Lung microvascular endothelial cell (primary cell): ENCODE results near the gene PTPRN2. TPM values are rescaled to one million over a fixed set of nuclear protein-coding genes. Genes with fewer than 3 reads are reported as not detected.
"Not testable (repeated sequence)": the region's sequence is repeated elsewhere in the genome, so short reads cannot be mapped to it uniquely, and the experiment has no call there.

ENCODE experiments used
- DNase-seq, 2 donors: peaks; one replicate each; pipeline versions ENCODE4 v3.0.0 to v3.0.0-alpha.2; 2010; ENCODE audit warnings: low read depth in 2 of 2
- total RNA-seq: library from RNA; depleted of rRNA; stranded (reverse); fragments of >200 nt; gene quantifications from 2 replicates; pipeline ENCODE4 v1.2.1, GENCODE V29; 2014

PTPRN2 gene
- total RNA-seq, 1 donor from 2014 or later = 4.6 TPM

DNA sequence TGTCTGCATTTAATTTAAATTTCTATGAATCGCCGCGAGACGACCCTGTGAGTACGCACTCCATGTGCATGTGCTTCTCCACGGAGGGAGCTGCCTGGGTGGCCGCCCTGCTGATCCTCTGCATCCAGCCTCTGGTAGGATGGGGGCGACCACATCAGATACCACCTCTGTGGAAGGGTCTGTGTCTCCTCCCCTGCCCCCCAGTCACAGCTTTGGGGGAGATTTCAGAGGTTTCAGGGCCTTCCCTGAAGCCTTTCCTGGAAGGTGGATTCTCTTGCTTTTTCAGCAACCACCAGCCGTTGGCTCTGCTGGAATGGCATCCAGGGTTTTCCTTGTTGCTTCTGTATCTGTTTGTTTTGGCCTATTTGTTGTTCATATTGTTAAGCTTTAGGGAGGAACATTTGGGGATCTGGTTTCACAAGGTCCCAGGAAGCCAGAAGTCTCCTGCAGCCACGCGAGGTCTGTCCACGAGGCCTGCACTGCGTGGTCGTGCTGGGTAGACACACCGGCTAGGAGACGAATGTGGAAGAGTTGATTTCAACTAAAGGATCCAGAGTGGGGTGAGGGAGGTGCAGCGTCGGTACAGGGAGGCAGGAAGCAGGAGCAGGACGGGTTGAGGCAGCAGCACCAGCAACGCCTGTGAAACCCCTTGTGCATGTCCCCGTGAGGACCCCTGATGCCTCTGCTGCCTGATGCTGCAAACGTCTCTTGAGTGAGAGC, 329.1 kb downstream of the PTPRN2 start:
- no peak for DNase-seq

DNA sequence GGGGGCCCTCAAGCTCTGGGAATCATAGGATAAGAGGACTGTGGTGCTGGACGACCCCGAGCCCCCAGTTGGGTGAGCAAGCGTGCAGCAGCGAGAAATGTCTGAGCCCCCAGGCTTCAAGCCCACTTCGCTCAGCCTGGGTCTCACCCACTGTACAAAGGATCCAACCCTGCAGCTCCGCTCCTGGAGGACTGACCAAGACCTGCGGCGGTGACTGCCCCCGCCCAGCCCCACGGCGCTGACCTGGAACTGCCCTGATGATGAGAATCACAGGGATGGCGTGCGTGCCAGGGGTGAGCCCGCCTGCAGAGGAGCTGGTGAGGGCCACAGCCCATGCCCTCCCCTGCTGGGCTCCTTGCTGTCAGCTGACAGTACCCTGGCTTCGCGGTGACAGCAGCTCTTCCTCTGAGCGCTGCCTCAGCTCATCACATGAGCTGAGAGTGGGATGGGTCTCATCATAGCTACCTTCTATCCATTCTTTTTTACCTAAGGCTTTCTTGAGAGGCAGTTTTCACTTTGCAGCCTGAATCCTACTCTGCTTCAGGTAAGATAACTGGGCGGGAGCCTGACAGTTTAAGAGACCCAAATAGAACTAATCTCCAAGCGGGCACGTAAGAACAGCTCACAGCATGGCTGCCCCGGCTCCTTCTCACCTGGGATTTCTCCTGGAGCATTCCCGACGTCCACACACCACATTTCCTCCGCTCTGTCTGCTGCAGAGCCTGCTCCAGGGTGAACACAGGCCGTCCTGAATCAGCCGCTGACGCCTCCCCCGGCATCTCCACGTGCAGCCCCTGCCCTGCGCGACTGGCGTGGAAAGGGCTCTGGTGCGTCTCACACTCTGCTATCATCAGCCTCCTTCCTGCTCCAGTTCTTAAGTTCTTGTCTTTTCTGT, 329.9 kb downstream of the PTPRN2 start:
- DNase-seq = no peak

DNA sequence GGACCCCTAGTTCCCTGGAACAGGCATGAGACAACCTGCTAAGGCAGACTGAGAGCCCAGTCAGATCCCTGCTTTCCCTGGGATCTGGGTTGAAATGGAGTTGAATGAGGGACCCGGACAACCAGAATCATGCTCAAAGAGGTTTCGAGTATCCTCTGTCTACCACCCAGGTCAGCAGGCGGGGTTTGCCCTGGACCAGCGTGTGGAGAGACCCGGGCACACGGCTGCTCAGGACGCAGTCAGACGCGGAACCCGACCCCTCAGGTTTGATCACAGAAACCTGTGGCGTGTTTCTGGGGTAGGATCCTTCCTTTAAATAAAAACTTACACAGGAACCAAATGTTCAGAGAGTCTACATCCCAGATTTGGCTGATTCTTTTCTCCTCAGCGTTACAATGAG, 330.6 kb downstream of the PTPRN2 start:
- DNase-seq = no peak

DNA sequence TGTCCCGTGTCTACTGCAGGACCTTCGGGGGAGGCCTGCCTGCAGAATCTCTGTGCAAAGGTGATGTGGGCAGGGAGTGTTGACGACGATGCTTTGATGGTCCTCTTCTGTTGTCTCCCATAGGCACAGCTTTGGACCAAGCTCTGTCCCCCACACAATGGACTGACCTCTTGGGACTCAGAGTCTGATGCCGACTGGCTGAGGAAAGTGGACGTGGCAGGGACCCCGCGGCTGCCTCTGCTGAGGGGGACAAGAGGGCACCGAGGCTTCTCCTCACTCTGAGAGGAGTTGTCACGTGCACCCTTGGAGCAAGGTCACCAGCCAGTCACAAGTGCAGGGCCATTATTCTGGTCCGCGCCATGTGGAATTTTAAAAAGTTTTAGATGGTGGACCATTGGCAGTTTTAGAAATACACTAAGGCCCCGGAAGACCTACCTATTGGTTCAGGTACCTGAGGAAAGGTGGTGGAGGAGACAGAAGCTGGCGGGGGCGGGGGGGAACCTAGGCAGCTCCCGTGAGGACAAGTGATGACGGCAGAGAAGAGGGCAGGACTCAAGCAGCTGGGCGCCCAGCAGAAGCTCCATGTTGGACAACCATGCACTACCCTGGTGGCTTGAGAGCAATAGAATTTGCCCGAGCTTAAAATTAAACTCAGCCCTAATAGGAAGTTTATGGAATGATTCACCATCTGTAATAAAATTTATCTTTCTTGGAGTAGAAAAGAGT, 331.4 kb downstream of the PTPRN2 start:
- no peak for DNase-seq

DNA sequence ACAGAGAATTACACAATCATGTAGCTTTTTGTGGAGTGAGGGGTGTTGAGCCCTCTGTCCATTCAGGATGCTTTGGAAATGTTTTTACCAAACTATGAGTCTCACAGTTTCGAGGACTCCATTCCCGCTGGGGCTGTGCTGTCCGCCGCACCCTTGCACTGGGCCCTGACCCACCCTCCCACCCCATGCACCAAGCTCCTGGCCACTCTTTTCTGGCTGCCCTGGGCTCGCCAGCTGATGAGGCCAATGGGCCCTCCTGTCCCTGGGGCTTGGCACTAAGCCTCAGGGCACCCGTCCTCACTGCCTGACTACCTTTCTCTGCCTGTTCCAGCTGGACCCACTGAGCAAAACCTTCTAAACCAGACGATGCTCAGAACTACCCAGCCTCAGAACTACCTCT, 332.1 kb downstream of the PTPRN2 start:
- DNase-seq = no peak

DNA sequence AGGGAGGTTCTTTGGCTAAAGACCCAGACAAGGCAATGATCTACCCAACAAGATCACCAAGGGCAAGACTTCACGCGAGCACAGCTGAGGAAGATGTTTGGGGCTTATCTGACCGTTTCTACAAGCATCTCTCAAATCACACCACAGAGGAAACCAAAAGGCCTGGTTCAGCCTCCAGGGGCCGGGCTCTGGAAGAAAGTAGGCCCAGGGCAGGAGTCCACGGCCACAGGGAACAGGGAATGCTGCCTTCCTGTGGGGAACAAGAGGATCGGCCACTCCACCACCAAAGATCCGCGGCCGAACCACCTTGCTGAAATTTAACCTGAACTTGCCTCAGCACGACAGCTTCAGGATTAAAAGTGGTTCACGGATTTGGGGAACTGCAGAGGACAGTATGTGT, 332.5 kb downstream of the PTPRN2 start:
- no peak for DNase-seq

DNA sequence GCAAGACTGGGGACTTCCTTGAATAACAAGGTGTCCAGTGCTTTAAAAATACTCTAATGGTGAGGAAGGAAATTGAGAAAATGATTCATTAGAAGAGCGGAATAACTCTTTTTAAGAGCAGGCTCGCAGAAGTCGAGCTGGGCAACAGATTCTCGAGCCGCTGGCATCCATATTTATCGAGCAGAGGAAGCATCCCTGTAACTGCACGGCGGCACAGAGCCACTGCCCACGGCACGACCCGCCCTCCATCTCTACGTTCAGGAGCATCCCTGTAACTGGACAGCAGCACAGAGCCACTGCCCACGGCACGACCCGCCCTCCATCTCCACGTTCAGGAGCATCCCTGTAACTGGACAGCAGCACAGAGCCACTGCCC, 334.0 kb downstream of the PTPRN2 start:
- not testable (repeated sequence) for DNase-seq

DNA sequence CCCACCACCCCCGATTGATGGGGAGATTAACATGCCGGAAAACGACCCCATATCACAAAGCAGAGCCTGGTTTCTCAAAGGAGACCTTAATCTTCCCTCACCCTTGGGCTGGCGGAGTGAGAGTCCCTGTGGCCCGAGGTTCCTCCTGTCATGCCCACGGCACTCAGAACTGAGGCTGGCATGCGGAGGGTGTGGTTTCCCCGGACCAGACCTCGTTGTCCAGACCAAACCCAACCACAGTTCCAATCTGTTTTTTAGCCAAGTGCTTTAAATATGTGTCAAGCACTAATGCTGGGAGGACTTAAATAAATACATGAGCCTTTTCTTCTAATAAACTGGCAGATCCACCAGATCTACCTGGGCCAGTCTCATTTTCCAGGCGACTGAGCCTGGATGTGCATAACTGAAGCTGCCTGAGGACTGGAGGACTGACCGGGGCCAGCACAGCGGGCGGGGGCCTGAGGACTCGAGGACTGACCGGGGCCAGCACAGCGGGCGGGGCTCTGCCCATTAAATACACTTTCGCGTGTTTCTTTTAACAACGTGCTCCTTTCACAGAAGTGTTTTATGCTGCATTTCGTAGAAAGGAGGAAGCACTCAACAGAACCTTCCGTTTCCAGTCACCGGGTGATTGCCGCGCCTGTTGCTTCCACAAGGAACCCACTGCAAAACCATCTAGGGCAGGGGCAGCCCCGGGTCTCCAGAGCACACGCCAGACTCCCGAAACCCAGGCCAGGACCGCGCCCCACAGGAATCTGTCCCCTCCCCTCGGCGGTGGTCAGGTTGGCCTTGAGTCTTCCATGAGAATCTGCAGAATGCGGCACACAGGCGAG, 334.6 kb downstream of the PTPRN2 start:
- no peak for DNase-seq

DNA sequence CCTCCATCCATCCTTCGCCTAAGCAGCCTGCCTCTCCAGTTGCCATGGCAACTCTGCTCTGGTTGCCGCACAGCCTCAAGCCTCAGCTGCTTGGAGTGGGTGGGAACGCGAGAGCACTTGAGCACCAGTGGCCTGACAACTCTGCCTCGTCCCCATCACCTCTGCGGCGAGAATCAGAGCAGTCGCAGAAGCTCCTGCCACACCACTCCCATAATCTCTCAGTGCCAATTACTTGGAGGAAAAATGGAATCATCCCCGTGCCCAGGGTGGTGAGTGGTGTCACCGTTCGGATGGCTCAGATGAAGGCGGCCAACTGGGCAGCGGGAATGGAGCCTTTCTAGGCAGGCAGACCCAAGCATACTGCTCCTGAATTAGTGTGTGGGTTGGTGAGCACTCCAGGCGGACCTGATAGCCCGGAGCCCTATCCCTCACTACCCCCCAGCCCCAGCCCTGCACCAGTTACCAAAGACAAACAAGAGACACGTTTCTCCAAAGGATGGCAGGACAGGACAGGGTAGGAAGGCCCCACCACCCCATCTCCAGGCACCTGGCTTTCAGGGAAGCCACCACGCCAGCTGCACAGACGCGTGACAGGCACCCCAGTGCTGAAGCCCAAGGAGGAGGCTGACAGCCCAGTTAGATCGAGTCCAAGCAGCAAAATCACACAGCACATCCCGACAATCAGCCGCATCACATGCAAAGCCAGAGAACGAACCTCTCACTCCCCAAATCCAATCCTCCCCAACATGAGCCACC, 335.4 kb downstream of the PTPRN2 start:
- no peak for DNase-seq

DNA sequence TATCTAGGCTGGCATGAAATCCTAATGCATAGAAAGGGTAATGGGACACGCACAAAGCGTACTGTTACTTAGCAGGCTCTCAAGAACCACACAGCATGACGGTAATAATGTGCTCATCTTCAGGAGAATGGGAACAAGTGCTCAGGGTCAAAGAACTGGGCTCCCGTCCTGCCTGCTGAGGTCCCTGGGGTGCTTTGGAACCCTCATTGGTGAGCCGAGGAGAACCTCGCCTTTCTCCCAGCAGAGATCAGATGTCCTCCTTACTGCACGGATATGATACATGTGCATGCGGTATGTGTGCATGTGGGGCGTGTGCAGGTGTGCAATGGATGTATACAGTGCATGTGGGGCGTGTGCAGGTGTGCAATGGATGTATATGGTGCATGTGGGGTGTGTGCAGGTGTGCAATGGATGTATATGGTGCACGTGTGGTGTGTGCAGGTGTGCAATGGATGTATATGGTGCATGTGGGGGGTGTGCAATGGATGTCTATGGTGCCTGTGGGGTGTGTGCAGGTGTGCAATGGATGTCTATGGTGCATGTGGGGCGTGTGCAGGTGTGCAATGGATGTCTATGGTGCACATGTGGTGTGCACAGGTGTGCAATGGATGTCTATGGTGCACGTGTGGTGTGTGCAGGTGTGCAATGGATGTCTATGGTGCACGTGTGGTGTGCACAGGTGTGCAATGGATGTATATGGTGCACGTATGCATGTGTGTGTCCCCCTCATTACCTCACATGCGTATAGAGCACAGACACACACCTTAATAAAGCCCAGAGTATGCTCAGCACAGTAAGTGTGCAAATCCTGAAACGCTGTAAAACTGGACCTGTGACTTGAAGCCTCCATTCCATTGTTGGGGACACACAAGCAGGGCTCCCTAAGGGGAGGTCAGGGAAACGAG, 336.3 kb downstream of the PTPRN2 start:
- no peak for DNase-seq

DNA sequence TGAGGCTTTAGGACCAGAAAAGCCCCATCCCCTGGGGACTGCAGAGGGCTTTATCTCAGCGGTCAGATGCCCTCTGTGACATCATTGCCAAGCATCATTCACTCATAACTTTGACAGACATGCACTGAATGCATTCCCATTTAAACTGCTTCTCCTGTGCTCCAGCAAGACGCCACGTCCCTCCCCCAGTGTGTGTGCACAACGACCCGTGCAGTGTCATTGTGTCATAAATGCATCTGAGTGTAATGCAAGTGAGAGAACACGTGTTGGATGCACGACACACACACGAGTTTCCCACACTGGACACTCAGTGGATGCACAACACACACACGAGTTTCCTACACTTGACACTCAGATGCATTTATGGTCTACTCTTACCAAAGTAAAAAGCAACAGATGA, 337.9 kb downstream of the PTPRN2 start:
- DNase-seq = no peak

DNA sequence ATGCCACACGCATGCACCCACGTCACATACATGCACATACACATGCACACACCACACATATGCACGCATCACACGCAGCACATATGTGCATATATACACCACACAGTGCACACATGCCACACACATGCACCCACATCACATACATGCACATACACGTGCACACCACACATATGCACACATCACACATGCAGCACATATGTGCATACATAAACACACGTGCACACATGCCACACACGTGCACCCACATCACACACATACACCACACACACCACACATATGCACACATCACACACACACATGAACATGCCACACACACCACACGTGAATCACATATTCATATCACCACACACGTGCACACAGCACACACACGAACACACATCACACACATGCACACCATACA, 338.8 kb downstream of the PTPRN2 start:
- no peak for DNase-seq

DNA sequence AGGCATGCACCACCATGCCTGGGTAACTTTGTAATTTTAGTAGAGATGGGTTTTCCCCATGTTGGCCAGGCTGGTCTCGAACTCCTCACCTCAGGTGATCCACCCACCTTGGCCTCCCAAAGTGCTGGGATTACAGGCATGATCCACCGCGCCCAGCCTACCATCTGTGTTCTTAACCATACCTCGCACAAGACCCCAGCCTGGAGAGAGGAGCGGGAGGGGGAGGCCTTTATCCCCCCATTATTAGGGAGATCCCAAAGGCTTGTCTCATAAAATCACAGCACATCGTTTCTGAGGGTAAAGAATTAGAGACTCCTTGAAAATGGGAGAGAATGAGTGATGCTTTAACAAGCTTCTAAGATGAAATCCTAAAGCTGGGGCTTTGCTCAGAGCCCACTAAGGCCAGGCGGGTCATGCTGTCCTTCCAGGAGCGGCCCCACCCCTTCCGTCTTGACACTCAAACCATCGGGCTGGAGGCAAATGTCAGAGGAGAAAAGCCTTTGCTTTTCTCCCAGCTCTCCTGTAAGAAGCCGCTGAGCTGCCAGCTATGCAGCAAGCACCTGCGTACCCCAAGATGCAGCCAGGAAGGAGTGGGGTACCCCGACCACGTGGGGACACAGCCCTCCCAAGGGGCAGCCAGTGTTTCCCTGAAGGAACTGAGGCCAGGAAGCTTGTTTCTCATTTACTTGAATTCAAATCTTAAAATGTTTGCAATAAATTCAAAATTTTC, 339.7 kb downstream of the PTPRN2 start:
- no peak for DNase-seq

DNA sequence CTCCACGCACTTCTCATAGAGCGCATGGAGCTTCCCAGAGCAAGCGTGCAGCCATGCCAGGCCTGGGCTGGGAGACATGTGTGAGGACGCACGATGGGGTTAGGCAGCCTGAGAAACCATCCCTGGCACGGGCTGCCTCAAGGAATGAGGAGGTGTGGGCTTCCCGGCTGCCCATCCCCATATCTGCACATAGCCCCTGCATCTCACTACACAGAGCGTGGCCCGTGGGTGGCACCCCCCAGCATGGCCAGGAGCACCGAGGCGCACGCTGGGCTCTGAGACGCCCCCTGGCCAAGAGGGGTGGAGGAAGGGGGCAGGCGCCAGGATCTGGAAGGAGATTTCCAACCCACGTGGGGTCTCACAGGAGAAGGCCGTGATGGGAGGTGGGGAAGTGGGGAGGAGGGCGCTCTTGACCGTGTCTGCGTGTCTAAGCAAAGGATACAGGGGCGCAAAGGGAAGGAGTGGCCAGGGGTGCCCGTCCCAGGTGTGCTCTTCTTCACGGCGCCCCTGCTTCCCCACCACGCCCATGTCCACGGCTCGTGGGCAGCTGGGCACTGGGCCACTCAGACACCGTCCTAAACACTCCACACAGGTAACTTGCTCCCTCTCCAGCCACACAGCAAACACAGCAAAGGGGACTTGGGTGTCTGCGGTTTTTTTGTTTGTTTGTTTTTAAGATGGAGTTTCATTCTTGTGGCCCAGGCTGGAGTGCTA, 340.5 kb downstream of the PTPRN2 start:
- DNase-seq = no peak

DNA sequence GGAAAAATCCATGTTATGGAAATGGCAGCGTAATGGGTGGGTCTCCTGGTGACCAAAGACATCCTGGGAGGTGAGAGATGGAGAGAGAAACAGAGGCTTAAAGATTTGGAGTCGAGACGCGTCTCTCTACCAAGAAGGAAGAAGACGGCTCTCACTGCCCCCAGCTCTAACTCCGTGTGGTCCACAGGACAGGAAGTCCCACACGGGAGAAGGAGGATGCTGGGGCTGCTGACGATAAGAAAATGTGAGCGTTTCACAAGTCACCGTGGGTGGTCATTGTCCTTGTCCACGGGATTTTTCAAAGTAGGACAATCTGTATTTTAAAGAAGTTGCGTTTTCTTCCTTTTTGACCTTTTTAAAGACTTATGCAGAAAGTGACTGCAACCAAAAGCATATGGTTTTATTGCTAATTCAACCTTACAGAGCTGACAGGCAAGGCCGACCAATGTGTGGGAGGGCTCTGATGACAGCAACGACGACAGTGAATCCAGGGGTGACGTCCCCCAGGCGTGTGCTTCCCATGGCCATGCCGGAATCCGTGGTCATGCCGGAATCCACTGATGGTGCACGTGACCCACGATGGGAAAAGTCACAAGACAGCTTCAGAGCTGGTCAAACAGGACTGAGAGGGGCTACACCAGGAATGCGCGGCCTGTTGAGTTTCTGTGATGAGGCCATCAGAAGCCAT, 341.2 kb downstream of the PTPRN2 start:
- DNase-seq = no peak

DNA sequence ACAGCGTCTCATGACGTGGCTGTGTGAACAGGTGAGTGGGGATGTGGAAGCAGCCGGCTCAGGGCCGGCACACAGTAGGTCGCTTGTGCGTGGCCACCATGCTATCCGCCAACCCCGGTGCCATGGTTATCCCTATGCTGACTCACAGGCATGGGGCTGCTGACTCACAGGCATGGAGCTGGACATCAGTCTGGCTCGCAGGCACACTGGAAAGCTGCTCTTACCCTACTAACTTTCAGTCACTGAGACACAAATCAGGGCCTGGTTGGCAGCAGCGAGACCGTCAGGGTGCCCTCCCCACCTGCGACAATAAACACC, 341.9 kb downstream of the PTPRN2 start:
- no peak for DNase-seq

DNA sequence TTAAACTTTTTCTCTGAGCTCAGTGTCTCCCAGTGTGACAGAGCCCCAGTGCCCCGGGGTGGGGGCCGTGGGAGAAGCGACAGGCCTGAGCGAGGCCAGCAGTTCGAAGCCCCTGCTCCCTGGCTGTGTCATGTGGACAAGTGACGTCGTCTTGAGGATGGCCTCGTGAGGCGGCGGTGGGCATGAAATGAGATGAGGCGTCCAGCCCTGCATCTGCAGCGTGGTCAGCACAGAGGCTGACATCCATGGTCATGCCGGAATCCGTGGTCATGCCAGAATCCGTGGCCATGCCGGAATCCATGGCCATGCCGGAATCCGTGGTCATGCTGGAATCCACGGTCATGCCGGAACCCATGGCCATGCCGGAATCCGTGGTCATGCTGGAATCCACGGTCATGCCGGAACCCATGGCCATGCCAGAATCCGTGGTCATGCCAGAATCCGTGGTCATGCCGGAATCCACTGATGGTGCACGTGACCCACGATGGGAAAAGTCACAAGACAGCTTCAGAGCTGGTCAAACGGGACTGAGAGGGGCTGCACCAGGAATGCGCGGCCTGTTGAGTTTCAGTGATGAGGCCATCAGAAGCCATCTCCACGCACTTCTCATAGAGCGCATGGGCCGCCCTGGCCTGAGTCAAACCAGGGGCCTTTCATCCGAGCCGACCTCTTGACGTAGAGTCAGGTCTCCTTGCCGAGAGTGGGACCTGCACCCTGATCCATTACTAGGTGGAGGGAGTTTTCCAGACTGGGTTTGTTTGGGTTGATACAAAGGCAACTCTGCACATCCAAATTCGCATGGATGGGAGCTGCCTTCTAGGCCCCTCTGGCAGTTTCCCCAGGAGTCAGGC, 342.5 kb downstream of the PTPRN2 start:
- no peak for DNase-seq
